Left ventricle myocardium inferior (tissue), 1 donor: ENCODE data around the gene SDHB. TPM values are rescaled to one million over a fixed set of nuclear protein-coding genes. Genes with fewer than 3 reads are reported as not detected.

Source experiments
- DNase-seq: peaks from one replicate; pipeline ENCODE4 v3.0.0-alpha.2; 2020
- H3K27ac ChIP-seq: fragments of 200-600 bp; replicated peaks from 2 replicates; pipeline ENCODE4 v1.8.0; 2021
- H3K27me3 ChIP-seq: fragments of 200-600 bp; 2 replicates; pipeline ENCODE4 v1.8.0; 2021; ENCODE audit warnings: low read depth
- H3K36me3 ChIP-seq: fragments of 200-600 bp; 2 replicates; pipeline ENCODE4 v1.8.0; 2021
- H3K4me1 ChIP-seq: fragments of 200-600 bp; 2 replicates; pipeline ENCODE4 v1.8.0; 2021
- H3K4me3 ChIP-seq: fragments of 200-600 bp; 2 replicates; pipeline ENCODE4 v1.8.0; 2021; ENCODE audit warnings: mild to moderate bottlenecking, moderate library complexity
- H3K9me3 ChIP-seq: fragments of 200-600 bp; replicated peaks from 2 replicates; pipeline ENCODE4 v1.8.0; 2021
- CTCF ChIP-seq: fragments of 200-600 bp; IDR thresholded peaks from 2 replicates; pipeline ENCODE4 v1.8.0; 2021; ENCODE audit warnings: antibody characterized with exemption, mild to moderate bottlenecking, borderline replicate concordance
- intact Hi-C: fragments of 100-400 bp; cut with micrococcal nuclease; formaldehyde crosslinking; loops from one replicate; pipeline ENCODE4 v1.11.0; 2022
- total RNA-seq: library from RNA; stranded (reverse); fragmentation: NEBNext Ultra II Directional; extraction: Animal tissue kit (Norgen Biotek cat#: 25700); gene quantifications from one replicate; pipeline ENCODE4 v1.2.1, GENCODE V29; 2021
- donor health status: DM: no; HTN: yes; CAD: no; lungs with severe emphysema.

Gene SDHB
- total RNA-seq, 1 donor from 2014 or later: 393 TPM

GRCh38 chr1:17027403-17027802 is 26.4 kb downstream of the SDHB start:
- Histone ChIP-seq H3K9me3 (no peaks in the 10 kb centered on the region), H3K36me3 (peaks cover 98% of the 10 kb centered on the region), H3K27ac (no peak overlapping the region), H3K4me3 (no peak overlapping the region), H3K4me1 (peaks cover 11% of the 10 kb centered on the region), H3K27me3 (no peaks in the 10 kb centered on the region)
- TF ChIP-seq CTCF: no peak
- no peak for DNase-seq
- intact Hi-C loops: no loop called here

GRCh38 chr1:17024721-17025120 is 29.1 kb downstream of the SDHB start:
- intact Hi-C loops: no loop called here
- H3K27ac ChIP-seq: no peak overlapping the region
- no peak overlapping the region for H3K4me3 ChIP-seq
- peaks cover 11% of the 10 kb centered on the region for H3K4me1 ChIP-seq
- DNase-seq: no peak
- no peaks in the 10 kb centered on the region for H3K9me3 ChIP-seq
- peaks cover 100% of the 10 kb centered on the region for H3K36me3 ChIP-seq
- no peaks in the 10 kb centered on the region for H3K27me3 ChIP-seq
- no peak for TF ChIP-seq CTCF

GRCh38 chr1:17023573-17023972 is 30.3 kb downstream of the SDHB start:
- Histone ChIP-seq H3K9me3 (no peaks in the 10 kb centered on the region), H3K4me3 (no peak overlapping the region), H3K36me3 (peaks cover 100% of the 10 kb centered on the region), H3K27ac (no peak overlapping the region), H3K4me1 (peaks cover 8% of the 10 kb centered on the region), H3K27me3 (no peaks in the 10 kb centered on the region)
- TF ChIP-seq CTCF: no peak
- intact Hi-C loops: no loop called here
- no peak for DNase-seq

DNA sequence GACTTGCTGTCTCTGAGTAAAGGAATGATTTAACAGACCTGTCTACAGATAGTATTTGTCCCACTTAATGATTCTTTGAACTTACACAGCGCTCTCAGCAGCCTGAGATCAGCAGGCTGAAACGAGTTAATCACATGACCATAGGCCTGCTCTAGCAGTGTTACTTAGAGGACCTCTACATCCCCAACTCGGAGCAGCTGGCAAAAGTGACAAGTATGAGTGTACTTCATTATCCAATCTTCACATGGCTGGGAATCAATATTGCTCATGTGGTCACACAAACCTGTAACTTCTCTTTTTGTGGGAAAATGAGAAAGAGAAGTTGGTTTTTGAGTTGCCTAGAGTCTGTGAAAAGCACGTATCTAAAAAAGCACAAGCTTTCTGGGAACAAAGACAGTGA is 30.7 kb downstream of the SDHB start:
- TF ChIP-seq CTCF: no peak

DNA sequence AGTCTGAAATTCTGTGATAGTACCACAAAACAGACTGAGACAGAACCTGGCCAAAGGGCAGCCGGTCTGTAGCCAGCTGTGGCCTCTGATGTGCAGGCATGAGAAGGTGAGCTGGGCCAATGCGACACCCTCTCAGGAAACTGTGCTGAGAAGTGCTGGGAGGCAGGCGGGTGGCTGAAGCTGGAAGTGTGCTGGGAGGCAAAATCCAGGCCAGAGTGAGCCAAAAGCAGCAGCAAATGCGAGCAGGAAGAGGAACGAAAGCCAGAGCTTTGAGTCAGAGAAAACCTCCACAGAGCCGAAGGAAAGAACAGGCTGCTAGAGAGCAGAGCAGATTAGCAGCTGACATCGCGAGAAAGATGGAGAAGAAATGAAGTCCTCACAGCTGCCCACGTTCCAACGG is 31.9 kb downstream of the SDHB start:
- TF ChIP-seq CTCF: no peak
- Histone ChIP-seq H3K36me3 (peaks cover 95% of the 10 kb centered on the region), H3K27ac (no peak overlapping the region), H3K27me3 (no peaks in the 10 kb centered on the region), H3K4me3 (no peak overlapping the region), H3K9me3 (no peaks in the 10 kb centered on the region), H3K4me1 (no peaks in the 10 kb centered on the region)
- DNase-seq: no peak
- intact Hi-C loops: no loop called here

More for the DNA sequence above, 30.7 kb downstream of the SDHB start:
- DNase-seq: no peak
- Histone ChIP-seq H3K27me3 (no peaks in the 10 kb centered on the region), H3K27ac (no peak overlapping the region), H3K36me3 (peaks cover 100% of the 10 kb centered on the region), H3K9me3 (no peaks in the 10 kb centered on the region), H3K4me1 (peaks cover 4% of the 10 kb centered on the region), H3K4me3 (no peak overlapping the region)
- intact Hi-C loops: no loop called here

DNA sequence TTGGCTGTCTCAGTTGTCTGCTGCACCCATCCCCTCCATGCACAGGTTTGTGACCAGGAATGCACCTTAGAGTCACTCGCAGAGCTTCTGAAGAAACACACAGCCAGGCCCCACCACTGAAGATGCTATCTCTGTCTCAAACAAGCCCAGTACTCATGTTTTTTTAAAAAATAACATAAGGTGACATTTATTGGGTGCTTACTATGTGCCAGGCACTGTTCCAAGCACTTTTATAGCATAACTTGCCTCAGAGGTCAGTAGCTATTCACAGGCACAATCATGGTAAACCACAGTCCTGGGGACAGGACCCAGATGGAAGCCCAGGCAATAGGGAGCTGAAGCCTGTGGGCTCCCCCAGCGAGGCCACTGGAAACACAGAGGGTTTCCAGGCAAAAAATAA is 33.3 kb downstream of the SDHB start:
- Histone ChIP-seq H3K9me3 (no peaks in the 10 kb centered on the region), H3K36me3 (peaks cover 81% of the 10 kb centered on the region), H3K4me3 (no peak overlapping the region), H3K27me3 (no peaks in the 10 kb centered on the region), H3K27ac (no peak overlapping the region), H3K4me1 (no peaks in the 10 kb centered on the region)
- no peak for TF ChIP-seq CTCF
- DNase-seq: no peak
- intact Hi-C loops: no loop called here
